Measurements from ENCODE around the gene HYAL1.

HYAL1 gene

GRCh38 chr3:50258029-50258680, 45.2 kb downstream of the HYAL1 start:
- DNase-seq, result no peak

- DNase-seq, result no peak
Observed at GRCh38 chr3:50256978-50257890, 46.1 kb downstream of the HYAL1 start.

- DNase-seq, result no peak
Observed at GRCh38 chr3:50255251-50255615, 48.1 kb downstream of the HYAL1 start.

GRCh38 chr3:50254577-50255250, 48.7 kb downstream of the HYAL1 start:
- DNase-seq, result no peak

GRCh38 chr3:50251220-50251619, 52.2 kb downstream of the HYAL1 start:
- no peak for DNase-seq

GRCh38 chr3:50250514-50250913, 52.9 kb downstream of the HYAL1 start:
- DNase-seq, result no peak

All from activated effector memory CD4-positive, alpha-beta T cell treated with Interleukin-2 at 50 U/mL for 16 hours (primary cell).